T-helper 9 cell (primary cell): ENCODE results near the gene NDUFS7.

Experiments used
- DNase-seq: peaks from one replicate; pipeline ENCODE4 v3.0.0-alpha.2; 2020

Gene NDUFS7

GRCh38 chr19:1365319-1366269, 18.1 kb upstream of the NDUFS7 start:
- DNase-seq: no peak

GRCh38 chr19:1366296-1366695, 17.4 kb upstream of the NDUFS7 start:
- DNase-seq: no peak

- no peak for DNase-seq
Observed at GRCh38 chr19:1366899-1367870, 16.5 kb upstream of the NDUFS7 start.

GRCh38 chr19:1369214-1369805, 14.4 kb upstream of the NDUFS7 start:
- DNase-seq: no peak

- DNase-seq: no peak
Observed at GRCh38 chr19:1370579-1371361, 12.9 kb upstream of the NDUFS7 start.

GRCh38 chr19:1373042-1373533, 10.6 kb upstream of the NDUFS7 start:
- no peak for DNase-seq

- DNase-seq: no peak
Observed at GRCh38 chr19:1373534-1374249, 10.0 kb upstream of the NDUFS7 start.

GRCh38 chr19:1374250-1374577, 9.5 kb upstream of the NDUFS7 start:
- DNase-seq: no peak

GRCh38 chr19:1376415-1376805, 7.3 kb upstream of the NDUFS7 start:
- DNase-seq: no peak

GRCh38 chr19:1377176-1377964, 6.3 kb upstream of the NDUFS7 start:
- no peak for DNase-seq

- DNase-seq: no peak
Observed at GRCh38 chr19:1377965-1378785, 5.5 kb upstream of the NDUFS7 start.

- no peak for DNase-seq
Observed at GRCh38 chr19:1379126-1379905, 4.4 kb upstream of the NDUFS7 start.

- DNase-seq: no peak
Observed at GRCh38 chr19:1379961-1380489, 3.7 kb upstream of the NDUFS7 start.

- DNase-seq: no peak
Observed at GRCh38 chr19:1382250-1382649, 1.5 kb upstream of the NDUFS7 start.

GRCh38 chr19:1383017-1383311, 743 bp upstream of the NDUFS7 start:
- no peak for DNase-seq

GRCh38 chr19:1384085-1384462, 367 bp downstream of the NDUFS7 start:
- DNase-seq: no peak

- DNase-seq: no peak
Observed at GRCh38 chr19:1384478-1385110, 887 bp downstream of the NDUFS7 start.

GRCh38 chr19:1385816-1386215, 2.1 kb downstream of the NDUFS7 start:
- no peak for DNase-seq
